Ectodermal cell (in vitro differentiated cells): ENCODE measurements around the gene VIT.

Source experiments
- H3K27ac ChIP-seq: 2 replicates; pipeline ENCODE4 v1.7.0; 2013; ENCODE audit warnings: mild to moderate bottlenecking, low read depth, low read length; ENCODE audit not compliant: insufficient read depth, poor library complexity, severe bottlenecking
- H3K27me3 ChIP-seq: 2 replicates; pipeline ENCODE4 v1.7.0; 2013; ENCODE audit warnings: mild to moderate bottlenecking, low read length; ENCODE audit not compliant: insufficient read depth, control insufficient read depth, poor library complexity, severe bottlenecking
- H3K36me3 ChIP-seq: one replicate; pipeline ENCODE4 v1.7.0; 2013; ENCODE audit warnings: low read length; ENCODE audit not compliant: control insufficient read depth, insufficient read depth
- H3K4me1 ChIP-seq: one replicate; pipeline ENCODE4 v1.7.0; 2013; ENCODE audit warnings: low read length; ENCODE audit not compliant: control insufficient read depth, insufficient read depth
- H3K4me3 ChIP-seq: 2 replicates; pipeline ENCODE4 v1.7.0; 2013; ENCODE audit warnings: low read depth, low read length, control low read depth; ENCODE audit not compliant: insufficient read depth
- H3K9me3 ChIP-seq: 2 replicates; pipeline ENCODE4 v1.7.0; 2013; ENCODE audit warnings: mild to moderate bottlenecking, low read length, moderate library complexity; ENCODE audit not compliant: control insufficient read depth
- WGBS, 2 experiments: methylation state at CpG; one replicate each; pipeline ENCODE4 v1.1.7; 2013; ENCODE audit warnings: missing lambda C conversion rate in 2 of 2; 5-methylcytosine and 5-hydroxymethylcytosine counted together

Gene VIT

DNA sequence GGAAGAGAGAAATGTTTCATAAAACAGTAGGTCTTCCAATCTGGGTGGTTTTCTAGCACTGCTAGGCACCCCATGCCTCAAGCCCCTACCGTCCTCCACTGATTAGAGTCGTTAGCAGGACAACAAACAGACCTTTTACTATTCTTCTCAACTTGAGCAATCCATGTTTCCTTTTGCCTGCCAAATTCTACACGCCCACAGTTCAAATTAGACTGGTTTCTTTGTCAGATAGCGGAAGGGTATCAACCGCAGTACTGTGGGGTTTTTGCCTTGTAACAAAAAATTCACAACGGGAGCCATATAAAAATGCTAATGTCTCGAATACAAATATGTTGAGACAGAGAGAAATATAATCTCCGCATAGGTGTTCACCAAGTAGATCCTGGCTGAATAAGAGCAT, 59.9 kb downstream of the VIT start:
- H3K4me1 ChIP-seq = no peaks in the 10 kb centered on the region
- 90 to 91% methylated on average over 8 of the region's 8 CpGs for WGBS, 2 experiments
- no peaks in the 10 kb centered on the region for H3K36me3 ChIP-seq
- no peak overlapping the region for H3K27ac ChIP-seq
- H3K27me3 ChIP-seq = no peaks in the 10 kb centered on the region
- H3K4me3 ChIP-seq = no peak overlapping the region
- no peaks in the 10 kb centered on the region for H3K9me3 ChIP-seq

- Histone ChIP-seq H3K27ac (no peak overlapping the region), H3K9me3 (no peaks in the 10 kb centered on the region), H3K4me1 (peaks cover 4% of the 10 kb centered on the region), H3K27me3 (no peaks in the 10 kb centered on the region), H3K36me3 (no peaks in the 10 kb centered on the region), H3K4me3 (no peak overlapping the region)
- 77 to 82% methylated on average over 9 of the region's 9 CpGs for WGBS, 2 experiments
These were observed 66.4 kb downstream of the VIT start for GRCh38 chr2:36762764-36763490.

DNA sequence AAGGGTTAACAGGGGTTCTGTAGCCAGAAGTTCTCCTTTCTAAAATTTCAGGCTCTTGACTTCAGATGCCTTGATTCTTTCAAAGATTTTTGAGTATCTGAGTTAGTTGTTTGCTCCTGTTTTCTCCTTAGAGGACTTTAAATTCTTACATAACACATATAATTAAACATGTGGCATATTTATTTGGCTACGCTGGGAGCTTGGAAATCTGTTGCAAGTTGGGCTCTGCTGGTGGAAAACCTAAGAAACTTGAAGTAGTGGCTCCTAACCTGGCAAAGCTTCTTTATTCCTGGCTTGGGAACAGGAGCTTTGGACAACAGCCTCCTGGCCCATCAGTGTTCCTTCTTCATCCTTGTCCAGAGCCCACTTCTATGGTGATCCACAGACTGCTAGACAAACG, 72.6 kb downstream of the VIT start:
- H3K27ac ChIP-seq = no peak overlapping the region
- H3K27me3 ChIP-seq = no peaks in the 10 kb centered on the region
- 93 to 97% methylated on average over 2 of the region's 2 CpGs for WGBS, 2 experiments

DNA sequence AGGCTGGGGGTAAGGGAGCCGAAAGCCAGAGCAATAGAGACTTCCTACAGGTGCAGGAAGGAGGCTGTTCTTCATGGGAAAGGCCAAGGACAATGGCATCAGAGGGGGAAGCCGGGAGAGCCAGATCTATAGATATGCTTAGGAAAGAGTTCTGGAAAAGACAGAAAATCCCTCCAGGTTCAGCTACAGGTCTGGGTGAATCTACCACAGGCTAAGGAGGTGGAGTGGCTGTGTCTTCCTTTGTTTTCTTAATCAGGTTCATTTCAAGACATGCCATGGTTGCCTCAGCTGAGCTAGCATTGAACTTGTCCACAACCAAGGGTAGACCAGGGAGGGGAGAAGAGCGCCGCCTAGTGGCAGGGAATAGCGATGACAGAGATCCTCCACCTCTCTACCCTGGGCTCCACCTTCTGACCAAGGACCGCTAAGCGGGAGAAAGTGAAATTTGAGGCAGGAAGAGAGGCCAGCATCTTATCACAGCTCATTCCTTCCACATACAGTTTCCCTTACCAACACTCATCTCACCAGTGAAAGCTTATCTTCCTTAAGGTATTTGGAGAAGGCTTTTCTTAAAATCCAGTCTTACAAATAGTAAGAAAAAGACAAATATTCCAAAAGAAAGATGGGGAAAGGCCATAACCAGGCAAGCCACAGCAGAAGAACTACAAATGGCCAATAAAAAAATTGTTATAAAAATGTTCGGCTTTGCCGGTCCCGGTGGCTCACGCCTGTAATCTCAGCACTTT, 74.2 kb downstream of the VIT start:
- no peaks in the 10 kb centered on the region for H3K36me3 ChIP-seq
- no peaks in the 10 kb centered on the region for H3K9me3 ChIP-seq
- WGBS, 2 experiments = 56 to 57% methylated on average over 11 of the region's 11 CpGs
- no peak overlapping the region for H3K4me3 ChIP-seq
- H3K4me1 ChIP-seq = no peaks in the 10 kb centered on the region
- no peak overlapping the region for H3K27ac ChIP-seq
- no peaks in the 10 kb centered on the region for H3K27me3 ChIP-seq

More for the DNA sequence above, 72.6 kb downstream of the VIT start:
- Histone ChIP-seq H3K4me1 (no peaks in the 10 kb centered on the region), H3K36me3 (no peaks in the 10 kb centered on the region), H3K4me3 (no peak overlapping the region), H3K9me3 (no peaks in the 10 kb centered on the region)

DNA sequence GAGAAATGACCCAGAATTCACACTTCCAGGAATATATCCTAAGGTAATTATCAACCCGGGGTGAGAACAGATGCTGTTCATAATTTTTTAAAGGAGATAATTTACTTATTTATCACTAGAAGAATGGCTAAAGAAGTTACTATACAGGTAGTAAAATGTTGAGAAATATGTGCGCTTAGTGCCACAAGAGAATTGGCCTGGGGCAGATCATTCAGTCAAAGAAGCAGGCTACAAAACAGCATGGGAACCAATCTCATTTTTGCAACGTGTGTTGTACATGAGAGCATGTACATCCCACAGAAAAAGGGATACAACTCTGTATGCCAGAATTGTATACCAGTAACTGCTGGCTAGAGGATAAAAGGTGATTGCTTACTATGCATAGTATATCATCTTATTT, 75.2 kb downstream of the VIT start:
- Histone ChIP-seq H3K27ac (no peak overlapping the region), H3K9me3 (no peaks in the 10 kb centered on the region), H3K36me3 (no peaks in the 10 kb centered on the region), H3K27me3 (no peaks in the 10 kb centered on the region), H3K4me1 (no peaks in the 10 kb centered on the region), H3K4me3 (no peak overlapping the region)
- 94 to 98% methylated on average over 2 of the region's 3 CpGs for WGBS, 2 experiments

DNA sequence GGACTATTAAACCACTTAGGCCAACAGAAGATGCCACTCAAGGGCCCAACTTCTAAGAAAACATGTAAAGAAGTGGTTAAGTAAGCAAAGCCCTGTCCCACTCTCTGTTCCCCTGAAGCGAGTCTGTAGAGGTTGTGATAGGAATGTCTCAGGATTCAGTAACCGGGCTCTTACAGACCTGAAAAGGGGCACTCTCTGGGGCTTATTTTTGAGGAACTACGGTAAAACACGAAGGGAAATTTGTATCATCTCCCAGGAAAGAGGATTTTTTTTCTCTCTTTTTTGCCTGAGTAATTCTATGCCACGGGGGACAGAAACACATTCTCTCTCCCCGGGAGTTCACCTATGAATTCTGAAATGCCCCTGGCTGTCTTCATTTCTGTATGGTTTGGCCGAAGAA, 77.4 kb downstream of the VIT start:
- H3K9me3 ChIP-seq = no peaks in the 10 kb centered on the region
- H3K27ac ChIP-seq = no peak overlapping the region
- H3K4me1 ChIP-seq = no peaks in the 10 kb centered on the region
- no peaks in the 10 kb centered on the region for H3K36me3 ChIP-seq
- 89 to 90% methylated on average over 7 of the region's 7 CpGs for WGBS, 2 experiments
- H3K4me3 ChIP-seq = no peak overlapping the region
- H3K27me3 ChIP-seq = no peaks in the 10 kb centered on the region

DNA sequence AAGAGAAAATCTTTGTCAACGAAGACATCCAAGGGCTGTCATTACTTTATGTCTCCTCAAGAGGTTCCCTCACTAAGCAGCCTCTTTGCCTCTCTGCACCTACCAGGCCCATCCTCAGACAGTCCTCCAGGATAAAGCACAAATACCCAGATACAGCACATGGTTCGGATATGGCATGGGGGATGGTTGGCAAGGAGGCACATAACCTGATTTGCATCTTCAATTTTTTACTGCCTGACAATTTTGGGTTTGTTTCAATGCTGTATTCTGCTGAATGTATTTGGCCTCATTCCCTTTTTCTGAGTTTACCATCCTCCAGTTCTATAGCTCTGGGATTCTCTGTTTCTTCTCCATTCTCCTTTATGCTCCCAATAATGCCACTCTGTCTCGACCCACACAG, 78.8 kb downstream of the VIT start:
- 91 to 92% methylated on average over 3 of the region's 3 CpGs for WGBS, 2 experiments
- no peak overlapping the region for H3K27ac ChIP-seq
- no peaks in the 10 kb centered on the region for H3K9me3 ChIP-seq
- H3K27me3 ChIP-seq = no peaks in the 10 kb centered on the region
- no peak overlapping the region for H3K4me3 ChIP-seq
- H3K36me3 ChIP-seq = no peaks in the 10 kb centered on the region
- no peaks in the 10 kb centered on the region for H3K4me1 ChIP-seq

GRCh38 chr2:36775806-36776205, 79.3 kb downstream of the VIT start:
- 96 to 100% methylated on average over 3 to 4 of the region's 4 CpGs for WGBS, 2 experiments
- Histone ChIP-seq H3K4me3 (no peak overlapping the region), H3K36me3 (no peaks in the 10 kb centered on the region), H3K27ac (no peak overlapping the region), H3K9me3 (no peaks in the 10 kb centered on the region), H3K27me3 (no peaks in the 10 kb centered on the region), H3K4me1 (no peaks in the 10 kb centered on the region)

- Histone ChIP-seq H3K36me3 (no peaks in the 10 kb centered on the region), H3K4me3 (no peak overlapping the region), H3K27me3 (no peaks in the 10 kb centered on the region), H3K27ac (no peak overlapping the region), H3K4me1 (no peaks in the 10 kb centered on the region), H3K9me3 (no peaks in the 10 kb centered on the region)
- 92 to 97% methylated on average over 2 of the region's 2 CpGs for WGBS, 2 experiments
These were observed 80.8 kb downstream of the VIT start for GRCh38 chr2:36777272-36777671.

GRCh38 chr2:36777788-36778187, 81.3 kb downstream of the VIT start:
- Histone ChIP-seq H3K4me3 (no peak overlapping the region), H3K4me1 (no peaks in the 10 kb centered on the region), H3K36me3 (no peaks in the 10 kb centered on the region), H3K27me3 (no peaks in the 10 kb centered on the region), H3K27ac (no peak overlapping the region), H3K9me3 (no peaks in the 10 kb centered on the region)
- 87% methylated on average over 5 of the region's 5 CpGs for WGBS, 2 experiments
